Body of pancreas (tissue), 4 donors: ENCODE measurements around the gene AKAP1. TPM values are rescaled to one million over a fixed set of nuclear protein-coding genes. Genes with fewer than 3 reads are reported as not detected.
A peak's percentile ranks its signal among the peaks of the same experiment; 100 is the strongest.

ENCODE experiments used
- ATAC-seq: fragments of 150-250 bp; one replicate; pipeline ENCODE4 v1.9.1; 2016
- DNase-seq, 4 donors: peaks; one replicate each; pipeline ENCODE4 v3.0.0-alpha.2; 2019
- H3K27ac ChIP-seq, 4 donors: fragments of 200-600 bp; sonication (generic); 1 replicate in 3 of 4; 2 replicates in 1 of 4; pipeline versions ENCODE4 v1.5.1 to v1.6.1; 2016 to 2019; ENCODE audit warnings: mild to moderate bottlenecking in 1 of 4, mixed read lengths in 1 of 4, moderate library complexity in 1 of 4
- H3K27me3 ChIP-seq, 2 donors: fragments of 200-600 bp; sonication (generic); one replicate each; pipeline ENCODE4 v1.6.0; 2016; ENCODE audit warnings: mild to moderate bottlenecking in 1 of 2
- H3K36me3 ChIP-seq, 2 donors: fragments of 200-600 bp; sonication (generic); replicated peaks in 1 of 2; 2 replicates each; pipeline ENCODE4 v1.5.1; 2016; ENCODE audit warnings: low read depth in 2 of 2; ENCODE audit not compliant: insufficient read depth in 1 of 2
- H3K4me1 ChIP-seq: fragments of 200-600 bp; sonication (generic); one replicate; pipeline ENCODE4 v1.6.0; 2016
- H3K4me3 ChIP-seq, 2 donors: fragments of 200-600 bp; sonication (generic); 1 replicate in 1 of 2; 2 replicates in 1 of 2; pipeline ENCODE4 v1.5.1; 2016 to 2019
- H3K9me3 ChIP-seq, 3 donors: fragments of 200-600 bp; sonication (generic); 1 replicate in 2 of 3; 2 replicates in 1 of 3; pipeline ENCODE4 v1.5.1; 2016
- POLR2A ChIP-seq, 3 donors: fragments of 450-650 bp; IDR thresholded peaks; one replicate each; pipeline ENCODE4 v1.6.1; 2016; ENCODE audit warnings: antibody characterized with exemption in 3 of 3, mild to moderate bottlenecking in 2 of 3
- WGBS, 2 donors: methylation state at CpG; one replicate each; pipeline ENCODE4 v1.1.5; 2017; 5-methylcytosine and 5-hydroxymethylcytosine counted together
- intact Hi-C: fragments of 100-400 bp; cut with DNase I; formaldehyde crosslinking; loops from one replicate; pipeline ENCODE4 v1.15.1; 2023
- total RNA-seq, 2 donors: library from RNA; depleted of rRNA; stranded (reverse); fragments of >200 nt; gene quantifications; one replicate each; pipeline ENCODE4 v1.1.0, GENCODE V29; 2016
- TF ChIP-seq, protein P1 (sequence below), 7 experiments: fragments of 450-650 bp in 4 of 7; fragments of 200-600 bp in 3 of 7; sonication (generic) in 3 of 7; IDR thresholded peaks; one replicate each; pipeline ENCODE4 v1.5.1; 2016 to 2019; ENCODE audit warnings: antibody characterized with exemption in 7 of 7

AKAP1 gene
- total RNA-seq, 2 donors from 2014 or later: 24.4 to 48.5 TPM

DNA sequence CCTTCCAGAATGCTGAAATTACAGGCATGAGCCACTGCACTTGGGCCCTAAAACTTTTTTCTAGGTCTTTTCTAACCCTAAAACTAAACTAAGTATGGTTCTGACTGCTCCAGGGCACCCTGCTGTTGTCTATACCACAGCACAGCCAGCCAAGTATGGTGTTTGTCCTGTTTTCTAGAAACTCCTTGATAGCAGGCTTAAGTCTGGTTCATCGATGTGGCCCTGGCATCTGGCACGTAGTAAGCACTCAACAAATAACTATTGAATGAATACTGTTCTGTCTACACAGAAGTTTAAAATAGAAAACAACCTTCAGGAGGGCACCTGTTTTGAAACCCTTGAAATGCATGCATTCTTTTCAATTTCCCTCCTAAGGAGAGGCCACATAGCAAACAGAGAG, 44.5 kb upstream of the AKAP1 start:
- H3K36me3 ChIP-seq: no peaks in the 10 kb centered on the region
- intact Hi-C loops: no loop called here
- peaks cover 32% of the 10 kb centered on the region for H3K4me1 ChIP-seq
- no peak overlapping the region for H3K4me3 ChIP-seq
- ATAC-seq: no peak
- TF ChIP-seq, protein P1, sequence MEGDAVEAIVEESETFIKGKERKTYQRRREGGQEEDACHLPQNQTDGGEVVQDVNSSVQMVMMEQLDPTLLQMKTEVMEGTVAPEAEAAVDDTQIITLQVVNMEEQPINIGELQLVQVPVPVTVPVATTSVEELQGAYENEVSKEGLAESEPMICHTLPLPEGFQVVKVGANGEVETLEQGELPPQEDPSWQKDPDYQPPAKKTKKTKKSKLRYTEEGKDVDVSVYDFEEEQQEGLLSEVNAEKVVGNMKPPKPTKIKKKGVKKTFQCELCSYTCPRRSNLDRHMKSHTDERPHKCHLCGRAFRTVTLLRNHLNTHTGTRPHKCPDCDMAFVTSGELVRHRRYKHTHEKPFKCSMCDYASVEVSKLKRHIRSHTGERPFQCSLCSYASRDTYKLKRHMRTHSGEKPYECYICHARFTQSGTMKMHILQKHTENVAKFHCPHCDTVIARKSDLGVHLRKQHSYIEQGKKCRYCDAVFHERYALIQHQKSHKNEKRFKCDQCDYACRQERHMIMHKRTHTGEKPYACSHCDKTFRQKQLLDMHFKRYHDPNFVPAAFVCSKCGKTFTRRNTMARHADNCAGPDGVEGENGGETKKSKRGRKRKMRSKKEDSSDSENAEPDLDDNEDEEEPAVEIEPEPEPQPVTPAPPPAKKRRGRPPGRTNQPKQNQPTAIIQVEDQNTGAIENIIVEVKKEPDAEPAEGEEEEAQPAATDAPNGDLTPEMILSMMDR (IDR thresholded peaks at IDR 0.05): no peak
- no peak for TF ChIP-seq POLR2A (IDR thresholded peaks at IDR 0.05)
- no peaks in the 10 kb centered on the region for H3K27me3 ChIP-seq
- 24 to 25% methylated on average over 2 of the region's 2 CpGs for WGBS, 2 donors
- no peaks in the 10 kb centered on the region for H3K9me3 ChIP-seq
- no peak overlapping the region for H3K27ac ChIP-seq
- no peak for DNase-seq

DNA sequence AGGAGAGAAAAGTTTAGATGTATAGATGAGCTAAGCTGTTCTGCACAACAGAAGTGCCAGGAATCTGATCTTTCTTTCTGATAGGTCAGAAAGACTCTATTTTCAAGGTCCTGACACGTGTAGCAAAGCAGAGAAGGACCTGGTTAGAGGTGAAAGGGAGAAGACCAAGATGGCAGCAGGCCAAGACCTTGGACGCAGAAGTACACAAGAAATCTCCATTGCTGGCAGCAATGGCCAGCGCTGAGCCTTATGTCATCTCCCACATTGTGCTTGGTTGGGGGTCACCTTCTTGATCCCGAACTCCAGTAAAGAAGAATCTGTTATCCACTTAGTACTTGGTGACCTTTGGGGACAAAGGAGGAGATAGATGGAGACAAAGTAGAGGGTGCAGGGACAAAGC, 41.8 kb upstream of the AKAP1 start:
- H3K27me3 ChIP-seq: no peaks in the 10 kb centered on the region

DNA sequence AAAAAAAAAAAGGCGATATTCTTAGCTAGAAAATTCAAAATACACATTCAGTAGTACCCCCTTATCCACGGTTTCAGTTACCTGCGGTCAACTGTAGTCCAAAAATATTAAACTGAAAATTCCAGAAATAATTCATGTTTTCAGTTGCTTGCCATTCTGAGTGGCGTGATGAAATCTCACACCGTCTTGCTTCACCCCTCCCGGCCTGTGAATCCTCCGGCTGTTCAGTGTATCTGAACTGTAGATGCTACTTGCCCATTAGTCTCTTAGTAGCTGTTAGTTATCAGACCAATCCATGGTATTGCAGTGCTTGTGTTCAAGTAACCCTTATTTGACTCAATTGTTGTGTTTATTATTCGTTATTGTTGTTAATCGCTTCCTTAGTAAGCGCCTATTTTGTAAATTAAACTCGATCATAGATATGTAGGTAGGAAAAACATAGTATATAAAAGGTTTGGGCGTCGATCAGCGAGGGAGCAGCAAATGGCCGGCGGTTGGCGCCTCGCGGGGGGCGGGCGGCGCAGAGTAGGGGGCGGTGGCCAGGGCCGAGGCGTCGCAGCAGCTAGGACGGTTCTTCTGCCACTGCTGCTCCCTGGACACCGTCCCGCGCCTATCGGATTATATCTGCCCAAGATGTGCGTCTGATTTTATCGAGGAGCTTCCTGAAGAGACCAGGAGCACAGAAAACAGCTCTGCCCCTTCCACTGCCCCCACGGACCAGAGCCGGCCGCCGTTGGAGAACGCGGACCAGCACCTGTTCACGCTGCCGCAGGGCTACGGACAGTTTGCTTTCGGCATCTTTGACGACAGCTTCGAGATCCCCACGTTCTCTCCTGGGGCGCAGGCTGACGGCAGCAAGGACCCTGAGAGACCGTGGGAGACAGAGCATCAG, 39.8 kb upstream of the AKAP1 start:
- H3K36me3 ChIP-seq: no peaks in the 10 kb centered on the region
- H3K4me3 ChIP-seq: no peak overlapping the region
- no peak for ATAC-seq
- intact Hi-C loops: no loop called here
- no peaks in the 10 kb centered on the region for H3K9me3 ChIP-seq
- WGBS, 2 donors: 27 to 50% methylated on average over 33 to 49 of the region's 49 CpGs
- no peaks in the 10 kb centered on the region for H3K27me3 ChIP-seq
- no peak for TF ChIP-seq POLR2A (IDR thresholded peaks at IDR 0.05)
- TF ChIP-seq, protein P1 (IDR thresholded peaks at IDR 0.05): no peak
- DNase-seq: peak in 1 of 4 donors; percentile 9
- no peak overlapping the region for H3K27ac ChIP-seq
- peaks cover 11% of the 10 kb centered on the region for H3K4me1 ChIP-seq

More for the DNA sequence above, 41.8 kb upstream of the AKAP1 start:
- 36 to 44% methylated on average over 4 of the region's 4 CpGs for WGBS, 2 donors
- peak; percentile 26 to 64 (median 48) for DNase-seq
- no peaks in the 10 kb centered on the region for H3K9me3 ChIP-seq
- TF ChIP-seq, protein P1 (IDR thresholded peaks at IDR 0.05): no peak
- TF ChIP-seq POLR2A (IDR thresholded peaks at IDR 0.05): no peak
- H3K36me3 ChIP-seq: no peaks in the 10 kb centered on the region
- H3K4me3 ChIP-seq: no peak overlapping the region
- H3K4me1 ChIP-seq: peaks cover 11% of the 10 kb centered on the region
- no peak for ATAC-seq
- no peak overlapping the region for H3K27ac ChIP-seq
- intact Hi-C loops: no loop called here

DNA sequence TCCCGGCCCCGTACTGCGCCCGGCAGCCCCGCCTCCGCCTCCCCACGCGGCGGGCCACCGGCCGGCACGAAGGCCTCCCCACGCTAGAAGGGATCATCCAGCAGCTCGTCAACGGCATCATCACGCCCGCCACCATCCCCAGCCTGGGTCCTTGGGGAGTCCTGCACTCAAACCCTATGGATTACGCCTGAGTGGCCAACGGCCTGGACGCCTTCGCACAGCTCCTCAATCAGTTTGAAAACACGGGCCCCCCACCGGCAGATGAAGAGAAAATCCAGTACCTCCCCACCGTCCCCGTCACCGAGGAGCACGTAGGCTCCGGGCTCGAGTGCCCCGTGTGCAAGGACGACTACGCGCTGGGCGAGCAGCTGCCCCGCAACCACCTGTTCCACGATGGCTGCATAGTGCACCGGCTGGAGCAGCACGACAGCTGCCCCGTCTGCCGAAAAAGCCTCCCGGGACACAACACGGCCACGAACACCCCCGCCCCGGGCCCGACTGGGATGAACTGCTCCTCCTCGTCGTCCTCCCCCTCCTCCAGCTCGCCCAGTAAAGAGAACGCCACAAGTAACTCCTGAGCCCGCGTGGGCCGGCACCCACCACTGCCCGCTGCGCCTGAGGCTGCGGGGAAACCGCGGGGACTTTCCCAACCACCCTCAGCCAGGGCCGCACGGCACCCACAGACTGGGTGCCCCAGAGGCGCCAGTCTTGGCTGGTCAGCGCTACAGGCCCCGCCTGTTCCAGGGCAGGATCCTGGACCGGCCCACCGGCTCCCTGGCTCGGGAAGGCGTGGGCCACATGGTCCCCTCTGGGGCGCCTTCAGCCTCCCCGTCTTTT, 39.0 kb upstream of the AKAP1 start:
- no peaks in the 10 kb centered on the region for H3K27me3 ChIP-seq
- H3K4me1 ChIP-seq: peaks cover 11% of the 10 kb centered on the region
- WGBS, 2 donors: 26 to 37% methylated on average over 33 to 68 of the region's 69 CpGs
- H3K27ac ChIP-seq: no peak overlapping the region
- H3K4me3 ChIP-seq: no peak overlapping the region
- ATAC-seq: peak; percentile 62
- TF ChIP-seq, protein P1 (IDR thresholded peaks at IDR 0.05): no peak
- TF ChIP-seq POLR2A (IDR thresholded peaks at IDR 0.05): no peak
- H3K9me3 ChIP-seq: no peaks in the 10 kb centered on the region
- no peaks in the 10 kb centered on the region for H3K36me3 ChIP-seq
- DNase-seq: peak in 2 of 4 donors; percentile 18 to 27
- intact Hi-C loops: no loop called here
